GM12865 (cell line): Measurements from ENCODE around the gene ALAS2.

ENCODE experiments used
- DNase-seq: peaks from one replicate; pipeline ENCODE4 v3.0.0; 2010; ENCODE audit warnings: low read depth
- H3K4me3 ChIP-seq: 2 replicates; pipeline ENCODE4 v1.5.1; 2011; ENCODE audit warnings: mild to moderate bottlenecking, low read depth, low read length, control low read depth
- CTCF ChIP-seq: IDR thresholded peaks from 2 replicates; pipeline ENCODE4 v1.5.1; 2011; ENCODE audit warnings: low read length, control low read depth, low read depth, inconsistent platforms; ENCODE audit not compliant: insufficient read depth; ENCODE audit errors: missing control alignments

The ALAS2 gene

GRCh38 chrX:54964766-54965497, 65.8 kb downstream of the ALAS2 start:
- DNase-seq, result no peak
- no peak for TF ChIP-seq CTCF
- H3K4me3 ChIP-seq, result no peak overlapping the region

GRCh38 chrX:54961750-54962149, 69.0 kb downstream of the ALAS2 start:
- DNase-seq, result no peak
- no peak for TF ChIP-seq CTCF
- H3K4me3 ChIP-seq, result no peak overlapping the region
